Measurements from ENCODE around the gene TOP1.

The TOP1 gene

GRCh38 chr20:41057999-41058673 lies 29.5 kb downstream of the TOP1 start:
- DNase-seq (ENCODE audit: low read depth, low spot score): peak; percentile 69

DNA sequence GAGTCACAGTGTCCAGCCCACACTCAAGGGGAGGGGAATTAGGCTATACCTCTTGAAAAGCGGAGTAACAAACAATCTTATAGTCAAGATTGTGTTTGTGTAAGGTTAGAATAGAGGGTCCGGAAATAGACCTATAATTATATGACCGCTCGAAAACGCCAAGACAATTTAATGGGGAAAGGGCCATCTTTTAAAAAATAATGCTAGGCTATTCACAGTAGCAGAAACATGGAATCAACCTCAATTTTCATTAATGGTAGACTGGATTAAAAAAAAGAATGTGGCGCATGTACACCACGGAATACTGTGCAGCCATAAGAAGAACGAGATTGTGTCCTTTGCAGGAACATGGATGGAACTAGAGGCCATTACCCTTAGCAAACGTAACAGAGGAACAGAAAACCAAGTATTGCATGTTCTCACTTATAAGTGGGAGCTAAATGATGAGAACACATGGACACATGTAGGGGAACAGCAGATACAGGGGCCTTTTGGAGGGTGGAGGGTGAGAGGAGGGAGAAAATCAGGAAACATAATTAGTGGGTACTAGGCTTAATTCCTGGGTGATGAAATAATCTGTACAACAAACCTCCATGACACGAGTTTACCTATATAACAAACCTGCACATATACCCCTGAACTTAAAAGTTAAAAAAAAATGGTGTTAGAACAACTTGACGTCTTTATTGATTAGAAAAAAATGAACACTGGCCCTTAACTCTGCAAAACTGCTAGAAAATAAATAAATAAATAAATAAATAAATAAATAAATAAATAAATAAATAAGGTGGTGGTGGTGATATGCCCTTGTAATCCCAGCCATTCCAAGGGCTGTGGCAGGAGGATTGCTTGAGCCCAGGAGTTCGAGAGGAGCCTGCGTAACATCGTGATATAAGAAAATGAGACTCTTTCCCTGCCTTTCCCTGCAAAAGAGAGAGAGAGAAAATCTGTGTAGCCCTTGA lies 30.3 kb downstream of the TOP1 start:
- DNase-seq (ENCODE audit: low read depth, low spot score): no peak

DNA sequence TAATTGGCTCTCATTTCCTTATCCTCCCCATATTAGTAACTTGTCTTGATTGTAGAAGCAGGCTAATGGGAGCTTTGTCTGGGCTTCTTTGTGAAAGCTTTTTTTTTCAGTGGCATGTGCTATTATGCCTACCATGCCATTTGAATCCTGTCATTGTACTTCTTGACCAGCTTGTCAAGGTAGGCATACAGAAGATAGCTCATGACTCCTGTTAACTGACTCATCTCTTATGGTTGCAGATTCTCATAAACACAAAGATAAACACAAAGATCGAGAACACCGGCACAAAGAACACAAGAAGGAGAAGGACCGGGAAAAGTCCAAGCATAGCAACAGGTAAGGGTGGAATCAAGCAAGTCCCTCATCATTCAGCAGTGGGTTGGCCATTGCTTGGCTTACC lies 32.5 kb downstream of the TOP1 start:
- DNase-seq (ENCODE audit: low read depth, low spot score): no peak

GRCh38 chr20:41063442-41063841 lies 34.8 kb downstream of the TOP1 start:
- no peak for DNase-seq (ENCODE audit: low read depth, low spot score)

GRCh38 chr20:41064377-41064776 lies 35.8 kb downstream of the TOP1 start:
- DNase-seq (ENCODE audit: low read depth, low spot score): no peak

DNA sequence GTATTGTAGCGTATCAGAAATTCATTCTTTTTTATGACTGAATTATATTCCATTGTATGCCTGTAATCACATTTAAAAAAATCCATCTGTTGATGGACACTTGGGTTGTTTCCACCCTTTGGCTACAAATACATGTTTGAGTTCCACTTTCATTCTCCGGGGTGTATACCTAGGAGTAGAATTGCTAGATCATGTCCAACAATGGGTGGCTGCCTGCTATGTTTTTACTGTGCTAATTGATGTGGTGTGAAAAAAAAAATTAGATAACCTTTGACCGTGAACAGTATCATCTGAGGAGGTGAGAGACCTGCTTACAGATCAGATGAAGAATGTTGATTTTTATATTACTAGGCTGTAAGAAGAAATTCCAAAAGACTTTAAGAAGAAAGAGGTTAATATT lies 37.1 kb downstream of the TOP1 start:
- DNase-seq (ENCODE audit: low read depth, low spot score): no peak

GRCh38 chr20:41068806-41069205 lies 40.2 kb downstream of the TOP1 start:
- DNase-seq (ENCODE audit: low read depth, low spot score): no peak

GRCh38 chr20:41072190-41072863 lies 43.7 kb downstream of the TOP1 start:
- DNase-seq (ENCODE audit: low read depth, low spot score): peak; percentile 85

GRCh38 chr20:41072915-41073314 lies 44.3 kb downstream of the TOP1 start:
- DNase-seq (ENCODE audit: low read depth, low spot score): no peak

- DNase-seq (ENCODE audit: low read depth, low spot score): no peak
Measured at GRCh38 chr20:41074441-41074840, 45.8 kb downstream of the TOP1 start.

DNA sequence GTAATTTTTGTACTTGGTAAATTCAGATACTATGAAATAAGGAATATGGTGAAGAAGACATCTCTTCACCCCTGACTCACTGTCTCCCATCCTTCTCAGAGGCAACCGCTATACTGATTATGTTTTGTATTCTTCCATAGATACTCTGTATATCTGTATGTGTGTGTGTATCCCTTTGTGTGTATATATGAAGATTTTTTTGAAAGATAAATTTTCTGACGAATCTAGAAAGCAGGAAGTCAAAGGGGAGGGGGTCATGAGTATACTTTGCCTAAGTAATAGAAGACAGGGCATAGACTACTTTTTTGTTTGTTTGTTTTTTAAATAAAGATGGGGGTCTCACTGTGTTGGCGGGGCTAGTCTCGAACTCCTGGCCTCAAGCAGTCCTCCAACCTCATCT lies 48.2 kb downstream of the TOP1 start:
- DNase-seq (ENCODE audit: low read depth, low spot score): no peak

DNA sequence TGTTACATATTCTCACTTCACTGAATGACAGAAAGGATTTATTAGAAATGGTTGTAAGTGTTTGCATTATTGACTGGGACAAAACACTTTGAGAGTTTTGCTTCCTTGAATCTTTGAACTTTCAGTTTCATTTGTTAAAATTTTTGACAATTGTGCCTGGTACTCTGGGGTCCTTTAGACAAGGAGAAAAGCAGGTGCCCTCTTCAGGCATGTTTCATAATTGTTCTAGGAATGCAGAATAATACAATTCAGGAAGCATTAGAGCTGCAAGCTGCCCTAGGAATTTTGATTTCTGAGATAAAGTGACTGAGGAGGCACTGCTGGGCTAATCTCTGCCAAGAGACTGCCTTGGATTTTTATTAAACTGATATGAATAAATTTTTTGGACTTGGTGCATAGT lies 49.7 kb downstream of the TOP1 start:
- peak; percentile 75 for DNase-seq (ENCODE audit: low read depth, low spot score)

GRCh38 chr20:41079066-41079465 lies 50.4 kb downstream of the TOP1 start:
- DNase-seq (ENCODE audit: low read depth, low spot score): no peak

GRCh38 chr20:41080866-41081265 lies 52.2 kb downstream of the TOP1 start:
- peak; percentile 65 for DNase-seq (ENCODE audit: low read depth, low spot score)

DNA sequence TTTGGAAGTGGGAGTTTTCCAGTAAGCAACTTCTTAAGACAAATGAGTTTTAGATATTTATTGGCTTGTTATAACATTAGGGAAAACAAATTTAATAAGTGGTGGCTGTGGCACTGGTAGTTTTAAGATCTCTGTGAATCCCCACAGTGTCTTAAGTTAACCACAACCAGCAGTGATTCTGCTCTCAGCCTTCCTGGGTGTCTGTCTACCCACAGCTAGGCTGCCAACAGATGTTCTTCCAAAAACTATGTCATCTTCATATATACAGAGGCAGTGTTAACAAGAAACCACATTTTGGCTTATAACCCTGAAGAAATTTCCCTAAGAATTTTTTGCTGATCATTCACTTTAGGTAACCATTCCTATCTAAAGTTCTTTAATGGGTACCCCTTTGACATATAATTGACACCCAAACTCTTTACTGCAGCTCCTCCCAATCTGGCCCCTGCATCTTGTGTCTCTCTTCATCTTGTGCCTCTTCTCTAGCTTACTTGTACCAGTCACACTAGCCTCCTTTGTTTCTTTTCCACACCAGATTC lies 52.7 kb downstream of the TOP1 start:
- no peak for DNase-seq (ENCODE audit: low read depth, low spot score)

GRCh38 chr20:41082306-41082705 lies 53.7 kb downstream of the TOP1 start:
- no peak for DNase-seq (ENCODE audit: low read depth, low spot score)

- no peak for DNase-seq (ENCODE audit: low read depth, low spot score)
Measured at GRCh38 chr20:41085606-41086005, 57.0 kb downstream of the TOP1 start.

- no peak for DNase-seq (ENCODE audit: low read depth, low spot score)
Measured at GRCh38 chr20:41086402-41087324, 58.0 kb downstream of the TOP1 start.

DNA sequence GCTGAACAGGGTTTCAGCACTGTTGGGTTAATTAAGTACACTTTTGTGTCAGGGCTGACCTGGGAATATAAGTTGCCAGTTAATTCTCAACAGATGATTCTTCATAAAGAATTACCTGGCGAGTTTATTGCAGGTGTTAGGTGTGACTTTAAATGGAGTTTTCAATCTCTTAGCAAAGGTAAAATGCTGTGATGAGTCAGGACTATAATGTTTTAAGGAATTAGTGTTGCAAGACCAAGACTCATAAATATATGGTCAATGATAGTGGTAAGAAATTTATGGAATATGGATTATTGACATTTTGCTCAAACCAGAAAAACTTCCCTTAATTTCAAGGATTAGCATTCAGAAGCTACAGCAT lies 58.7 kb downstream of the TOP1 start:
- DNase-seq (ENCODE audit: low read depth, low spot score): no peak

- no peak for DNase-seq (ENCODE audit: low read depth, low spot score)
Measured at GRCh38 chr20:41087777-41088176, 59.2 kb downstream of the TOP1 start.

GRCh38 chr20:41089555-41089954 lies 60.9 kb downstream of the TOP1 start:
- no peak for DNase-seq (ENCODE audit: low read depth, low spot score)

Measured in astrocyte of the hippocampus (primary cell).